Right renal cortex interstitium (tissue), 3 donors: ENCODE results near the gene CENPC. TPM values are rescaled to one million over a fixed set of nuclear protein-coding genes. Genes with fewer than 3 reads are reported as not detected.

ENCODE experiments used
- DNase-seq, 3 donors: peaks; one replicate each; pipeline ENCODE4 v3.0.0-alpha.2; 2013; ENCODE audit warnings: low read depth in 3 of 3, low spot score in 2 of 3
- polyA plus RNA-seq, 3 donors: library from polyadenylated mRNA; unstranded; fragments of 120-200 nt; gene quantifications; one replicate each; pipeline ENCODE4 v1.2.1, GENCODE V29; 2013; ENCODE audit not compliant: insufficient read length in 3 of 3

CENPC gene
- polyA plus RNA-seq, 3 donors, result 26.2 to 28.9 (median 28.1) TPM

DNA sequence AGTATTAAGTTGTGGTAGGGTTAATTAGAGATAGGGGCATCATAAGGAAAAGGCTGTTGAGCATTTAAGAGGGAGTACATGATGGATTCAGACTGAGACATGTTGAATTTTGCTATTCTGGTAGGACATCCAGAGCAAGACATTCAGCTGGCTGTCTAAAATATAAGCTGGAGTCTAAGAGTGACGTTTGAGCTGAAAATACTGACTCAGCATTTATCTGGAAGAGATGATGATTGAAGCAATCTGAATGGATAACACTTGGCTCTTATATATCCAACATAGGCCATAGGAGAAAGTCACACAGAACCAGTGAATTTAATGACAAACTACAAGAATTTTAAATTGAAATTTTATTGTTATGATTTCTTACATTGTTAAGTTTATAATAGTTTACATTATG is 114.3 kb downstream of the CENPC start:
- no peak for DNase-seq

DNA sequence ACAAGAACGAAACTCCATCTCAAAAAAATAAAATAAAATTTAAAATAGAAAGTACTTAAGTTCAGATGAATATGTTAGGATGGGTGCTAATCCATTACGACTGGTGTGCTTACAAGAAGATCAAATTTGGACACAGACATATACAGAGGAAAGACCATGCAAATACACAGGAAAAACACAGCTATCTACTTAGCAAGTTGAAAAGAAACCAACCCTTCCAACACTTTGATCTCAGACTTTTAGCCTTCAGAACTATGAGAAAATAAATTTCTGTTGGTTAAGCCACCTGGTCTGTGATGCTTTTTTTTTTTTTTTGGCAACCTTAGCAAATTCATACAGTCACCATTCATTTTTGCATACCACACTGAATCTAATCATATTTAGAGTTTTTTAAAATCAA is 116.5 kb downstream of the CENPC start:
- no peak for DNase-seq

Other genes starting within 250 kb of the CENPC start
- under 1 TPM; 0.23 to 0.37 (median 0.24) TPM for gene STAP1, start 13.2 kb upstream of the CENPC start, polyA plus RNA-seq
- gene UBA6, start 155.7 kb upstream of the CENPC start, polyA plus RNA-seq, result 10 to 100 TPM; 58.1 to 65.1 (median 63.0) TPM
- under 1 TPM; 0.35 to 0.46 (median 0.36) TPM for gene GNRHR, start 208.9 kb upstream of the CENPC start, polyA plus RNA-seq